Measurements from ENCODE around the gene BIN2. TPM values are rescaled to one million over a fixed set of nuclear protein-coding genes. Genes with fewer than 3 reads are reported as not detected.

Gene BIN2
- total RNA-seq, 1 experiment from 2014 or later = not detected

DNA sequence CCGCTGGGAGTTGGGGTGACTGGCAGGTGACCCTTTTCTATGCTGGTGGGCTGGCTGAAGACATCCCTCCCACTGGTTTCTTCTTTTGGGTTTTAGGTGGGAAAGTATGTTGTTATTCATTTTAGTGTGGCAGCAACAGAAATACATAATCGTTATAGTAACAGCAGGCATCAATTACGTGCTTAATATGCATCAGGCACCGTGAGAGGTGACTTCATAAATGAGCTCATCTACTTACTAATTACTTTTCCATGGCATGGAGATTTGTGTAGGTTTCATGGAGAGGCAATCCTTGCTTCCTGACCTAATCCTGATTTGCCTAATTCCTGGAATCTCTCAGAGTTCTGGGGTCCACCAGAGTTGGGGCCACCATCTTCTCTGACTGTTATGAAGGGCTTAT lies 35.9 kb upstream of the BIN2 start:
- no peak overlapping the region for H3K4me2 ChIP-seq (ENCODE audit: insufficient read depth, insufficient read length, low read length)
- Mint-ChIP-seq H3K4me1 (no peaks in the 10 kb centered on the region), H3K36me3 (ENCODE audit: insufficient read depth in 1 of 3, low read depth in 3 of 3) (peaks cover 5 to 34% (median 29%) of the 10 kb centered on the region in 3 experiments; a peak in 6 of 7 replicates), H3K9me3 (no peaks in the 10 kb centered on the region), H3K4me3 (no peak overlapping the region), H3K27ac (no peak overlapping the region; a peak in 1 of 7 replicates), H3K27me3 (ENCODE audit: low read depth) (no peaks in the 10 kb centered on the region)
- no peak overlapping the region for H3K18ac ChIP-seq (ENCODE audit: insufficient read length, low read depth, low read length)
- no peak for DNase-seq
- no CpG with 5 or more reads among the region's 4 CpGs for WGBS (ENCODE audit: extremely low coverage, insufficient read length, low lambda C conversion rate)
- H2BK20ac ChIP-seq (ENCODE audit: low read depth, low read length, poor library complexity, severe bottlenecking) = no peak overlapping the region
- no peak overlapping the region for H3T11ph ChIP-seq (ENCODE audit: low read length)
- no peaks in the 10 kb centered on the region for H4K20me1 ChIP-seq (ENCODE audit: control insufficient read depth, insufficient read depth, insufficient read length)
- no peak overlapping the region for H3K56ac ChIP-seq (ENCODE audit: insufficient read length, low read depth, low read length)
- no peaks in the 10 kb centered on the region for H3K27me3 ChIP-seq (ENCODE audit: insufficient read depth, low read length)
- no peak overlapping the region for H2BK5ac ChIP-seq (ENCODE audit: insufficient read length, low read length)
- H2BK12ac ChIP-seq (ENCODE audit: insufficient read length, low read depth, low read length) = no peak overlapping the region
- H2BK120ac ChIP-seq (ENCODE audit: low read depth, low read length, poor library complexity, severe bottlenecking) = no peak overlapping the region
- H3K4me1 ChIP-seq (ENCODE audit: insufficient read depth, low read length) = no peaks in the 10 kb centered on the region
- no peak overlapping the region for H4K91ac ChIP-seq (ENCODE audit: insufficient read length, low read depth, low read length)
- H2AK5ac ChIP-seq (ENCODE audit: insufficient read length, low read length) = no peak overlapping the region
- H3K79me1 ChIP-seq (ENCODE audit: insufficient read depth, low read depth, low read length, poor library complexity, severe bottlenecking) = no peaks in the 10 kb centered on the region
- no peaks in the 10 kb centered on the region for H3K79me2 ChIP-seq (ENCODE audit: insufficient read depth, low read length)
- no peak overlapping the region for H3K14ac ChIP-seq (ENCODE audit: insufficient read depth, low read length)
- no peak overlapping the region for H3K23ac ChIP-seq (ENCODE audit: insufficient read length, low read depth, low read length)
- no peak overlapping the region for H4K5ac ChIP-seq (ENCODE audit: insufficient read length, low read depth, low read length)
- H3K4ac ChIP-seq (ENCODE audit: low read depth, low read length) = no peak overlapping the region
- no peak overlapping the region for H4K8ac ChIP-seq (replicated peaks; ENCODE audit: insufficient read length, low read depth, low read length)
- no peak overlapping the region for H3K9ac ChIP-seq (ENCODE audit: extremely low read depth, insufficient read length, low read length)
- no peak overlapping the region for H3K27ac ChIP-seq (ENCODE audit: insufficient read length, low read depth, low read length)
- TF ChIP-seq, protein P1, sequence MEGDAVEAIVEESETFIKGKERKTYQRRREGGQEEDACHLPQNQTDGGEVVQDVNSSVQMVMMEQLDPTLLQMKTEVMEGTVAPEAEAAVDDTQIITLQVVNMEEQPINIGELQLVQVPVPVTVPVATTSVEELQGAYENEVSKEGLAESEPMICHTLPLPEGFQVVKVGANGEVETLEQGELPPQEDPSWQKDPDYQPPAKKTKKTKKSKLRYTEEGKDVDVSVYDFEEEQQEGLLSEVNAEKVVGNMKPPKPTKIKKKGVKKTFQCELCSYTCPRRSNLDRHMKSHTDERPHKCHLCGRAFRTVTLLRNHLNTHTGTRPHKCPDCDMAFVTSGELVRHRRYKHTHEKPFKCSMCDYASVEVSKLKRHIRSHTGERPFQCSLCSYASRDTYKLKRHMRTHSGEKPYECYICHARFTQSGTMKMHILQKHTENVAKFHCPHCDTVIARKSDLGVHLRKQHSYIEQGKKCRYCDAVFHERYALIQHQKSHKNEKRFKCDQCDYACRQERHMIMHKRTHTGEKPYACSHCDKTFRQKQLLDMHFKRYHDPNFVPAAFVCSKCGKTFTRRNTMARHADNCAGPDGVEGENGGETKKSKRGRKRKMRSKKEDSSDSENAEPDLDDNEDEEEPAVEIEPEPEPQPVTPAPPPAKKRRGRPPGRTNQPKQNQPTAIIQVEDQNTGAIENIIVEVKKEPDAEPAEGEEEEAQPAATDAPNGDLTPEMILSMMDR (conservative IDR thresholded peaks at IDR 0.05) = no peak
- no peaks in the 10 kb centered on the region for H3K23me2 ChIP-seq (ENCODE audit: insufficient read length, low read depth, low read length, poor library complexity, severe bottlenecking)
- no peaks in the 10 kb centered on the region for H3K9me3 ChIP-seq (ENCODE audit: control insufficient read depth, low read depth, low read length)
- no peak overlapping the region for H2BK15ac ChIP-seq (ENCODE audit: low read depth, low read length)
- no peak overlapping the region for H2AFZ ChIP-seq (ENCODE audit: low read length)
